ENCODE results near the gene TFAP2D.

TFAP2D gene

DNA sequence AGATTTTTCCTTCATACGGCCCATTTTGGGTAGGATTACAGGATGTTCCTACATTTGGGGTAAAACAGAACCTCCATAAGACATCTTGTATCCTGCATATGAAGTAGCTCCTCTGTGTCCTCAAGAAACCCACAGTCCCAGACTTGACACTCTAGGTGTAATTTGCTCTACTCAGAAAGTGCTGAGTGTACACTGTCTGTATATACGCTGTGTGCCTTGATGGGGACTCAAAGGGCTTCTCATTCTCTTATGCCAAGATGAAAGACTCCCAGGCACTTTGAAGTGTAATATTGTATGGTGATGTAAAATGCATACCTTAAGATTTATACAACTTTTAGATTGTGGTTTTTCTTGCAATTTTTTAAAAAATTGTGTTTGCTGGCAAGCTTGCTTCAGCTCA is 5.2 kb downstream of the TFAP2D start:
- no peak for DNase-seq (ENCODE audit: extremely low read depth in 1 of 2, low read depth in 1 of 2)

DNA sequence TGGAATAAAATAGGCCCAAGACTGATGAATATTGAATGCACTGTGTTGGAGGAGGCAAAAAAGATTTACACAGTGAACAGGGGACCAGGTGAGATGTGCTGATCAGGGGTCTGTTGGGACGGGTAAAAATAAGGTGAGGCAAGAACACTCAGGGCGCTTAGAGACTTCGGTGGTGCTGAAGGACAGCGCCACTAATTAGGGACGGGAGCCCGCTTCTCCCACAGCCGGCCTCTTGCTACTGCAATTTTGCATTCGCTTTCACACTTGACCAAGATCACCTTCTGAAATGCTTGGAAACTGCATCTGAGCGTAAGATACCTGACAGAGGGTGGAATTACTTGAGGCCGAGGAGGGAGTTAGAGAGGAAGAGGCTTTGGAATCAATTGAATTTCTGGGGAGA is 7.3 kb downstream of the TFAP2D start:
- no peak for DNase-seq (ENCODE audit: extremely low read depth in 1 of 2, low read depth in 1 of 2)

DNA sequence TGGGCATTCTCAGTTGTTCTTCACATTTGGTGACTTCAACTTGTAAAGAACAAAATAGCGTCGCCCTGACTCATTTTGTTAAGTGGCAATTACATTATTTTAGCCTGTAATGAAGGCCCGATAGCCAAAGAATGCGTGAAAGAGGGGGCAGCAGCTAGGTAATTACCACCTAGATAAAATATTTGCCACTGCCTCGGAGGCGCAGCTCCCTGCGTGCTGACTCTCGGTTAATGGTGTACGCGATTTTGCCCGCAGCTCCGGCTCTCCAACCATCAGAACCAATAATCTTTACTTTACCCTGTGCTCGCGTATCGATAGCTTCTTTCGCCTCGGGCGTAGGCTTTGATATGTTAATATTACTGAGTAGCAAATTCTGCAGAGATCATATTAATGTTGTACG is 8.7 kb downstream of the TFAP2D start:
- DNase-seq (ENCODE audit: extremely low read depth in 1 of 2, low read depth in 1 of 2) = no peak

DNA sequence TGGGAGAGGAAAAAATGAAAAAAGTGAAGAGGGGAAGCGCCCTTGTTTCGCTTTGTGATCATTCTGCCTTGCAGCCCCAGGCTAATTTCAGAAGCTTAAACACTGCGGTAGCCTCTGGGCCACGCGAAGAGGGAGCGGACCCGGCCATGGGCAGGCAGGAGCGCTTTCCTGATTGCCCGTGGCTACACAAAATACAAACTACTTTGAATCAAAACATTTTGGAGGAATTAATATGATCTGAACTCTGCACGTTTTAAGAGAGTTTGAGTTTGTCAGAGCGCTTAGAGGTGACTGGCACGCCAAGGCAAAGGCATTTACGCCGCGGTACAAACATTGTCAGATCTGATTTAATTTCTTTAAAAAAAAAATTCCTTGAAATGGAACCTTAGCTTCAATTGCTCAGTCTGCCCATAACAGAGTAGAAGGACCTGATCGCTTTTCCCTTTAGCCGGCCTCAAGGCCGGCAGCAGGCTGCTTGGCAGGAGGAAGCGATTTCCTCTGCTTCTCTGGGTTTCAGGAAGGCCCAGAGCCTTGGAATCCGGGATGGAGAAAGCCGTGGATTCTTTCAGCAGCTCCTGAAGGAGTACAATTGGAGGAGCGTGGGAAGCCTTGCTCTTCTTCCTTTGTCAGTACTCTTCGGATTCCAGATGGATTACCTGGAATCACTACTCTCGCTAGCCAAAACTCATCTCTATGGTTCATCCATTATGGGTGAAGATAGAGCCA is 9.7 kb downstream of the TFAP2D start:
- DNase-seq (ENCODE audit: extremely low read depth in 1 of 2, low read depth in 1 of 2) = no peak

DNA sequence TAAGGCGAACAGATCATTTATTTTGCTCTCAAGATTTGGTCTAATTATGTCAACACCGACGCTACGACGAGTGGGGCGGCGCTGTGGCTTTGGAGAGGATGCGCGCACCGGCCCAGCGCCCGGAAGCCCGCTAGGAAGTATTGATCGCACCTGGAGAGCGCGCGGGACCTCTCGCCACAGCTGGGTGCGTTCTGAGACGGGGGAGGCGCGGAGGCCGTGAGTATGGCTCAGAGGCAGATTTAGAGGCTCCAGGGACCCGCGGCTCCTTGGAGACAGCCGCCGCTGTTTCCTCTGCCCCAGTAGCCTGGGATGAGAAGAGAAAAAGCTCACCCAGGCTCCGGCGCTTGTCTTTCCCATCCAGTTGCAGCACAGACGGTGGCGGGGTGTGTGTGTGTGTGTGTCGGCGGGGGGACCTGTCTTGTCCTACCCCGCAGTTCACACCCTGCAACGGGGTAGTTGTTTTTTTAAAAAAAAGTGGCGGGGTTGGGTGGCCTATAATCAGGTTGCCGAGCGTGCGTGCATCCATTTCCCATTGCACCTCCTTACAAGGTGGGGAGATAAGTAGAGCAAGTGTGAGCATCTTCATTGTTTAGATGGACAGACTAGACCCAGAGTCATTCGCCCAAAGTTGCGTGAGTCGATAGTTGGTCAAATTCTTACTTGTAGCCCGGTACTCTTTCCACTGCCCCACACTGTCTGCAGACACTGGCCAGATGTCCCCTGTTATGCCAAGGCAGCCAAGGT is 11.2 kb downstream of the TFAP2D start:
- DNase-seq (ENCODE audit: extremely low read depth in 1 of 2, low read depth in 1 of 2) = no peak

DNA sequence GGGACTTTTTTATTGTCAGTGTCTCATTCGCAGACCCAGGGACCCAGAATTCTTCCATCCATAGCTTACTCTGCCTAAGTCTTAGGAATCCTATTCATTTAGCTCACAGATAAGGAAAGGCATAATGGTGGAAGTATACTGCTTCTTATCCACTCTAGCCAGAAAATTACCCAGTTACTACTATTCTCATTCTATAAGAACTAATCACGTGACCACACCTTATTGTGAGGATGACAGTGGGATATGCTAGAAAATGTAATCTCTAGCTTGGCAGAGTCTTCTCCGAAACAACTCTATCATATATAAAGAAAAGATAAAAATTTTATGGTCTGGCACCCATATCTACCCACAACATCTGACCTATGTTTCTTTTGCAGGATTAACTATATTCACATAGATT is 21.2 kb downstream of the TFAP2D start:
- no peak for DNase-seq (ENCODE audit: extremely low read depth in 1 of 2, low read depth in 1 of 2)

DNA sequence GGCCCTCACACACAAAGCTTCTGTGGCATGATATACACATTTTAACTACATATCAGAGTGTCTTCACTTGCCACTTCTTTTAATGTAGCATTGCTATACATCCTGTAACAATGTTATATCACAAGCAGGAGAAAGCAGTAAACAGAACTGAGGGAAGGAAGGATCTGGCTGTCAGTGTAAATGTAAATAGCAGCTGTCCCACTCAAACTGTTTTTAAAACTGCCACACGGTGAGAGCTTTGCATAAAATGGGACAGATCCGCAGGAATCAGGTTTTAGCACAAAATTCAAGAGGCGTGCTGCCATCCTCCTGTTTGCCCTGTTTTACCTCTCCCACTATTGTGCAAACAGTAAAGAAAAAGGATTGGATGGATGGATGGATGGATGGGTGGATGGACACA is 28.8 kb downstream of the TFAP2D start:
- no peak for DNase-seq (ENCODE audit: extremely low read depth in 1 of 2, low read depth in 1 of 2)

DNA sequence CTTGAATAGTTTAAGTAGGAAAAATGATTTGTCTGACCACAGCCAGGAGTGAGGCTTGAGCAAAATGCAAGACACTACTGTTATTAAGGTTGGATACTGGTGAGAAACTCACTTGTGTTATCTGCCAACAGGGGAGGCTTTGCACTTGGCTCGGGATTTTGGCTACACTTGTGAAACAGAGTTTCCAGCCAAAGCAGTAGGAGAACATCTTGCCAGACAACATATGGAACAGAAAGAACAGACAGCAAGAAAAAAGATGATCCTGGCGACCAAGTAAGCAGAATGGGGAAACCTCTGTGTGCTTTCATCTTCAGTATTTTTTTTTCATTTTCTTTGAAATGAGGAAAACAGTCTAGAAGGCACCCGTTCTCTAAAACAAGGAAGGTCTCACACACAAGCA is 31.6 kb downstream of the TFAP2D start:
- no peak for DNase-seq (ENCODE audit: extremely low read depth in 1 of 2, low read depth in 1 of 2)

DNA sequence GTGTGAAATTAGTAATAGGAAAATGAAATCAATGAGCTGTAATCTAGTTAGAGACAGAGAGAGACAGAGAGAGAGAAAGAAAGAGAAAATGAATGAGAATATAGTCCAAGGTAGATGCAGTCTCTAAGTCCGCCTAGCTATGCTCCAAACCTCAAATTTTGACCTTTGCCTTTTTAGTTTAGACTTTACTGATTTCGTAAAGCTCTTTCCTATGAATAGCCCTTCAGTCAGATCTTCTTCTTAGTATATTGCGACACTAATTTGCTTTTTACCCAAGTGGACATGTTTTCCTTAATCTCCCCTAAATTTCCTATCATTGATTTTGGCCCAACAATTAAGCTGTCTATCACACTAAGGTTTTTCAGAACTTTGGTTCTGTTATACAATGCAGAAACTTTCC is 49.5 kb downstream of the TFAP2D start:
- DNase-seq (ENCODE audit: extremely low read depth in 1 of 2, low read depth in 1 of 2) = no peak

DNA sequence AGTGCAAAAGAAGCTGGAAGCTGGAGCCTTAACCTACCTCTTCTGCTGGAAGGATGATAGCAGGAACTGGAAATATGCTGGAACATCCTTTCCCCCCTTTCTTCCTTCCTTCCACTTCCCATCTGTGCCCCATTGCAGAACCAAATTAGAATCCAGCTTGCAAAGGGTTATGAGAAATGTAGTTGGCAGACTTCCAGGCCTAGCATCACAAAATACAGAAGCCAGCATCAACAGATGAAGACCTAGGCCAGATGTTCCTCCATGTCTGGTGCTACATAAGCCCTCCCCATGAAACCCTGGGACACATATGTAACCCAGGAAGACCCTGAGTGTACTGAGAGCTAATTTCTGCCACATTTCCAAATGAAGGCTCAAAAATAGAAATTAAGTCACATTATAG is 65.4 kb downstream of the TFAP2D start:
- DNase-seq (ENCODE audit: extremely low read depth in 1 of 2, low read depth in 1 of 2) = no peak

DNA sequence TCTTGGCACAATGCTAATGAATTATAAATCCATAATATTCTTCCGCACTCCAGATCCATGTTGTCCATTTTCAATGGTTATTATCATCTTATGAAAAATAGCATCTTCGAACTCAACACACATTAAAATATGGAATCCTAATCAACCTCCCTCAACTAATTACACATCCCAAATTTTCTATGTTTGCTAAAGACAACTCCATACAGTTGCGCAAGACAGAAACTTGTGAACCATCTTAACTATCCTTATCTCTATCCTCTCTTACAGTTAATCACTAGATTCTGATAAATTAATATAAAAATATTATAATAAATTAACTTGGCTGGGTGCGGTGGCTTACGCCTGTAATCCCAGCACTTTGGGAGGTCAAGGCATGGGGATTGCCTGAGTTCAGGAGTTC is 67.1 kb downstream of the TFAP2D start:
- DNase-seq (ENCODE audit: extremely low read depth in 1 of 2, low read depth in 1 of 2) = no peak

DNA sequence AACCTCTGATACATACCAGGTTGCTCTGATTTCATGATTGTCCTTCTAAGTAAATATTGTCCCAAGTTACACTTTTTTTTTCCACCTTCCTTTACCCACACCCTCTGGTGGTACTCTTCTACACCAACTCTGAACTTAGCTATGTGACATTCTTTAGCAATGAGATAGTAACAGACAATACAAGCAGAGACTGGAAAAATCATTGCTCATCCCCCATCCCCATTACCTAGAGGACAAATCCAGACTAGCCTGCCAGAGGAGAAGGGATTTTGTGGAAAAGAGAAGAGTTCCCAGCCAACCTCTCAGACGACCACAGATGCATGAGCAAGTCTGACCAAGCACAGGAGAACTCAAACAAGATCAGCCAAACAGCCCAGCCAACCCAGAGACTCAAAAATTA is 72.6 kb downstream of the TFAP2D start:
- no peak for DNase-seq (ENCODE audit: extremely low read depth in 1 of 2, low read depth in 1 of 2)

DNA sequence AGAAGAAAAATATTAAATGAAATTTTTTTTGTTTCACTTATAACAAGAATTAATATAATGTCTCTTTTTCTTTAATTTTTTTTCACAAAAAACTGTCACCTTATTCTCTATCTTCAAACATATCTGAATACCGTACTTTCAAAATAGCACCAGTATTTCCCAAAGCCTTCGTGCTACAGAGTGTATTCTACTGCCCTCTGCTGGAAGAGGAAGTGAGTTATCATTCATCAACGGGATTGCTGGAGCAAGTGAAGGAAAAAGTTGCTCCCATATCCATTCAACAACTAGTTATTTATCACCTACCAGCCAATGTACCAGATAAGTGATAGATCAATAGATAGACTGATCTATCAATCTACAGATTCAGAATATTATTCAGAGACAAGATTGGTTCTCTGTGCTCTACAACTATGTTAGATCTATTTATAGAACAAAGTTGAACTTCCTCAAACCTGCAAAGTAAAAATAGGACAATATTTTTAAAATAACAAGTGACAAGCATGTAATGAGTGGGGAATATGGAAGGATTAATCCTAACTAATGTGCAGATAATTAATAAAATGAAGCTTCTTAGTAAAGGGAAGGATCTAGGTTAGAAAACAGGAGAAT is 78.7 kb downstream of the TFAP2D start:
- no peak for DNase-seq (ENCODE audit: extremely low read depth in 1 of 2, low read depth in 1 of 2)

DNA sequence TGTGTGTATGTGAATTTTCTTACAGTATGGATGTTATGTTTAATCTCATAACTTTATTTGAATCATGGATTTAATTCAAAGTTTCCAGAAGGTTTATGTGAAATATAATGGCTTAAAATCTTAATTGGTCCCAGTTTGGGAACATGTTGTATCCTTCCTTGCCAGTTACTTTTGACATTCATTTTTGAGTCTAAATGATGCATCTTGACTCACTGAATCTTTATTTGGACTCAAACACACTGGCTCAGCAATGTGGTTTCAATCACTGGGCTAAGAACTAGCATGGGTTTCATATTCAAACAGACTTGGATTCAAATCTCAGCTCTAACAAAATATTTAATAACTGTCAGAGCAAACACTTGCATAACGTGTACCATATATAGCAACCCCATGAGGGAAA is 79.4 kb downstream of the TFAP2D start:
- no peak for DNase-seq (ENCODE audit: extremely low read depth in 1 of 2, low read depth in 1 of 2)

DNA sequence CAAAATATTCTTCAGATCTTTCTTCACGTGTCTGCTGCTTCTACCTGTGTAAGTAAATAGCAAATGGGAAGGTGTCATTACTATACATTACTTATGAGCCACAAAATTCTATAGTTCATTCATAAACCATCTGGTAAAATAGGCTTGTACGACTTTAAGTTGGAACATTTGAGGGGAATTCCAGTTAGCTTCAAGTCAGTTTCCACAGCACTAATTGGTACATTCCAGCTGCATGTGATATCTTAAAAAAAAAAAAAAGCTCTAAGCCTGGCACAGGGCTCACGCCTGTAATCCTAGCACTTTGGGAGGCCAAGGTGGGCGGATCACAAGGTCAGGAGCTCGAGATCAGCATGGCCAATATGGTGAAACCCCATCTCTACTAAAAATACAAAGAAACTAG is 82.2 kb downstream of the TFAP2D start:
- DNase-seq (ENCODE audit: extremely low read depth in 1 of 2, low read depth in 1 of 2) = no peak

DNA sequence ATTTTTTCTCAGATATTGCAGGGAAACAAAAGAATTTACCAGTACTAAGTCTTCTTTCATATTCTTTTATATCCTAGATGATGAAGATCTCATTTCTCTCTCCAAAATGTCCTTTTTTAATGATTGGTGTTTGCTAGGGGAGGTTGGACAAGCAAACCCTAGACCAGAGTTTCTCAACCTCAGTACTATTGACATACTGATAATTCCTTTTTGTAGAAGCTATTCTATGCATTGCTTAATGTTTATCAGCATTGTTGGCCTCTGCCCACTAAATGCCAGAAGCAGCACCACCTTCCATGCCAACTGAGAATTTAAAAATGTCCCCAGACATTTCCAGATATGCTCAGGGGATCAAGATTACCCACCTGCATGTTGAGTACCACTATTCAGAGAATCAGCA is 91.0 kb downstream of the TFAP2D start:
- DNase-seq (ENCODE audit: extremely low read depth in 1 of 2, low read depth in 1 of 2) = no peak

DNA sequence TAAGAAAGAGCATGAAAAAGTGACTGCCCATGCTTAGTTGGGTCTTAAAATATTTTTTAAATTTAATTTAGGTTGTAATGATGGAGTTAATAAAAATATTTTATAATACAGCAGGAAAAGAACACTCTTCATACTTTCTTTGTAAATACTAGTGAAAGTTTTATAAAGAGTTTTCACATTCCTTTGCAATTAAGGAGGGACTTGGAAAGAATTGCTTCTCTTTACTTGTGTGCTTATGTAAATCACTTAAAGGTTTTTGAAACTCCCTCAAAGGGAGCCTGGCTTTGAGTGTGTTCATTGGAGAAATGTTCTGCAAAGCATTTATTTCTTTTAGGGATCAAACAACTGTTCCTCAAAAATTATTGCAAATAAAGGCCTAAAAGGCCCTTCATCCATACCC is 93.7 kb downstream of the TFAP2D start:
- DNase-seq (ENCODE audit: extremely low read depth in 1 of 2, low read depth in 1 of 2) = no peak

DNA sequence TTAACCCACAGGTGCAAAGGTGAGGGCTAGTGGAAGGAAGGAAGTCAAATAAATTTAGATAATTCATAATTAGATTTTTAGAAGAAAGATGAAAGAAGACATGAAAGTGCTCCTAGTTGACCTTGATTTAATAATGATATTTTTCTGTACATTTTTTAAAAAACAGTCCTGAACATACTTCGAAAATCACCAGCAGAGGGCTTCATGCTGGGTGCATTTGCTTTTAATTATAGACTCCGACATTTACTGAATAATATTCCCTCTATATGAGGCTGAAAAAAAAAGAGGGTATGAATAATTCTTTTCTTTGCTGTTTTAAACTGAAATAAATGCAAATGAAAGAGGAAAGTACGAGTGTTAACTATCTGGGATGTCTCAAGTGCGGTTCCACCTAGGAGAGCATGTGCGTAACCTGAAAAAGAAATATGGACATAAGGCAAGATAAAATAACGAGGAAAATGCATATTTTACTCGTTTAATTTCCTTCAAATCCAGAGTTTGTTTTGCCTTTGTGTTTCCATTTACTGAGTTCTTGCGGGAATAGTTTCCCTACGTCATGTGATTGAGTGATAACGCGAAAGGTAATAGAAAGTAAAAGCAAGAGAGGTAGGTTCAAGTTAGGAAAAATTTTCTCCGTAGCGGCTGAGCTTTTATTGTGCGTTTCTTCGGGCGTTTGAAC is 102.2 kb downstream of the TFAP2D start:
- DNase-seq (ENCODE audit: extremely low read depth in 1 of 2, low read depth in 1 of 2) = no peak

DNA sequence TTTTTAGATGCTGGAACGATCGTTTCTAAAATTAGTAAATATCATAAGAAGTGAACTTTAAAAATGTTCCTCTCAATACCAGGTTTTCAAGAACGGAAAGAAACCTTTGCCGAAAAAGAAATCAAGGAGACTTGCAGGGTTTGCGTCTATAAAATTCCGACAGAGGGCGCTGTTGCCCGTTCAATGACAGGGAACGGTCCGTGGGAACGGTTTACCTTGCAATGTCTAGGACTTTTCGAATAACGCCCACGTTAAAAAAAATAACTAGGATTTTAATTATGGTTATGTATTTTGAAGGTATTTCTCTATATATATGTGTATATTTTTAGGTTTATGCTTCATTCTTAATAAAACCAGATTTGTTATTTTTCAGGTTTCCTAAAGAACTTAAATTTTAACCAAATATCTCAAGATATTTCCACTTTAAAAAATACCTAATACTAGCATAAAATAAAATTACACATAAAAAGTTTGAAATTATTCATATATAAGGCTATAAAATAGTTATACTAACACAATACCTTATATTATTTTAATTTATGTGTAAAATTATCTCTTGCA is 102.9 kb downstream of the TFAP2D start:
- DNase-seq (ENCODE audit: extremely low read depth in 1 of 2, low read depth in 1 of 2) = peak in 1 of 2 donors; percentile 36

DNA sequence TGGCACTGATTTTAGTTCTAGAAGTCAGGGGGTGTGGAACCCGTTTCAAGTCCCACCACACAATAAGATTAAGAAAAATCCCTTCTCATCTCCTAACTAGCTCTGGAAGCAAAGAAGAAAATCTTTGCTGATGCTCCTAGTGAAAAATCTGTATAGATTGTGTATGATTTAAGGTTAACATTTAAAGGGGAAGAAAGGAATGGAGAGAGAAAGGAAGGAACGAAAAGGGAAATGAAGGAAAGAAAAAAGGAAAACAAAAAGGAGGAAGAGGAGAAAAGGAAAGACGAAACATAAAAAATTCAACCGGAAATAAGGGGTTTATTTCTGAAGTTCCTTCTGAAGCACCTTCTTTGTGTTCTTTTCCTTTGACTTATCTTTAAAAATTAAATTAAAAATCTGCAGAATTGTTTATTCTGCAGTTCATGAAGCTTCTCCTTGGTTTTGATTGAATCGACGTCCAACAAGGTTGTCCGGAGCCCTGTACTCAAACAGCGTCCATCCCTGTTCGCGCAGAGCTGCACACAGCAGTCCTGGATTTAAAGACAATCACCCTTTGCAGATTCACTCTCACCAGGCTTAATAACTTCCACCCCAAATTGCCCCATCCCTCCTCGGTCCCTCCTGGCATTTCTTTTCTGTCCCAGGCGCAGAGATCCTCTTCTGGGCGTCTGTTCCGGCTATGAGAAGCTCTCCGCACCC is 103.8 kb downstream of the TFAP2D start:
- DNase-seq (ENCODE audit: extremely low read depth in 1 of 2, low read depth in 1 of 2) = no peak

DNA sequence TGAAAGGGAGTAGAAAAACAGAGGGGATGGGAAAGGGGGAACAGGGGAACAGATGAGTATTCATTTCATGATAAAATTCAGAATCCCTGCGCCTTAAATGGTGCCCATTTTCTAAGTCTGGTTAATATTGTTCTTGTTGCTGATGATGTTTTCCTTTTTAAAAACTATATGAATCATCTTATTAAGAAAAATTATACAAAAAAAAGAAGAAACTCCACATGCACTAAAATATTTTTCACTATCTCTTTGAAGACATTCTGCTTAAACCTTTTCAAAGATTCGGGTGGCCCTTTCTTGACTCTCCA is 104.3 kb downstream of the TFAP2D start:
- no peak for DNase-seq (ENCODE audit: extremely low read depth in 1 of 2, low read depth in 1 of 2)

Measured in activated CD8-positive, alpha-beta memory T cell treated with anti-CD3 and anti-CD28 coated beads for 1 hour (primary cell).